Activated CD8-positive, alpha-beta memory T cell treated with anti-CD3 and anti-CD28 coated beads for 24 hours (primary cell): ENCODE measurements around the gene MYMK.

Experiments used
- DNase-seq: peaks from one replicate; pipeline ENCODE4 v3.0.0-alpha.2; 2020

MYMK gene

GRCh38 chr9:133496861-133497842, 27.6 kb downstream of the MYMK start:
- no peak for DNase-seq

GRCh38 chr9:133495327-133496293, 29.1 kb downstream of the MYMK start:
- no peak for DNase-seq

GRCh38 chr9:133494636-133495326, 30.0 kb downstream of the MYMK start:
- DNase-seq, result no peak

GRCh38 chr9:133493845-133494540, 30.8 kb downstream of the MYMK start:
- no peak for DNase-seq

- no peak for DNase-seq
These were observed 31.3 kb downstream of the MYMK start for GRCh38 chr9:133493428-133493827.

- DNase-seq, result no peak
These were observed 32.4 kb downstream of the MYMK start for GRCh38 chr9:133492061-133493021.

- DNase-seq, result no peak
These were observed 33.2 kb downstream of the MYMK start for GRCh38 chr9:133491656-133491925.

- no peak for DNase-seq
These were observed 33.7 kb downstream of the MYMK start for GRCh38 chr9:133490865-133491655.

- DNase-seq, result no peak
These were observed 34.5 kb downstream of the MYMK start for GRCh38 chr9:133490201-133490681.

- no peak for DNase-seq
These were observed 35.2 kb downstream of the MYMK start for GRCh38 chr9:133489253-133490190.

- no peak for DNase-seq
These were observed 36.0 kb downstream of the MYMK start for GRCh38 chr9:133488686-133489252.

GRCh38 chr9:133487331-133487725, 37.4 kb downstream of the MYMK start:
- DNase-seq, result no peak

- DNase-seq, result no peak
These were observed 39.1 kb downstream of the MYMK start for GRCh38 chr9:133485531-133486260.

GRCh38 chr9:133484671-133485437, 39.9 kb downstream of the MYMK start:
- no peak for DNase-seq

- no peak for DNase-seq
These were observed 41.1 kb downstream of the MYMK start for GRCh38 chr9:133483611-133484010.

- peak; percentile 93 for DNase-seq
These were observed 45.7 kb downstream of the MYMK start, which contains the start of gene SLC2A6 for GRCh38 chr9:133478851-133479711. SLC2A6 (minus strand) TSS chr9:133479099; CDS start chr9:133479059, 40 bp downstream.
